H1 (cell line): ENCODE measurements around the gene NIPAL4. TPM values are rescaled to one million over a fixed set of nuclear protein-coding genes. Genes with fewer than 3 reads are reported as not detected.

Experiments
- CTCF ChIA-PET: fragments of 300-600 bp; sonication (Branson Sonifier 250); formaldehyde crosslinking; loops from one replicate; lab custom pipeline; 2021; ENCODE audit not compliant: partially characterized antibody; lab: Charles Lee
- POLR2A ChIA-PET: fragments of 300-600 bp; sonication (Branson Sonifier 250); formaldehyde crosslinking; loops from one replicate; lab custom pipeline; 2021; ENCODE audit warnings: inconsistent platforms; ENCODE audit not compliant: partially characterized antibody; lab: Charles Lee
- DNase-seq, 2 experiments: peaks; one replicate each; pipeline versions ENCODE4 v3.0.0 to v3.0.0-alpha.2; 2010 to 2022; ENCODE audit warnings: low spot score in 2 of 2, low read depth in 1 of 2, mixed read lengths in 1 of 2
- FAIRE-seq: peaks from 2 replicates; lab custom pipeline; 2011; peaks lifted over from hg19 to GRCh38; lab: Jason Lieb, UNC
- H2AFZ ChIP-seq: 2 replicates; pipeline ENCODE4 v1.8.1; 2012; ENCODE audit warnings: low read length, inconsistent platforms
- H2AK5ac ChIP-seq: 2 replicates; pipeline ENCODE4 v1.6.1; 2013; ENCODE audit warnings: low read depth, low read length
- H2BK120ac ChIP-seq: replicated peaks from 2 replicates; pipeline ENCODE3; 2013; ENCODE audit warnings: low read depth, low read length, inconsistent platforms
- H2BK12ac ChIP-seq: 2 replicates; pipeline ENCODE4 v1.6.1; 2013; ENCODE audit warnings: low read depth, low read length
- H2BK15ac ChIP-seq: 2 replicates; pipeline ENCODE4 v1.6.1; 2013; ENCODE audit warnings: low read length
- H2BK20ac ChIP-seq: 2 replicates; pipeline ENCODE4 v1.6.1; 2013; ENCODE audit warnings: low read length
- H2BK5ac ChIP-seq: 2 replicates; pipeline ENCODE4 v1.6.1; 2013; ENCODE audit warnings: low read depth, low read length
- H3K14ac ChIP-seq: 2 replicates; pipeline ENCODE4 v1.6.1; 2013; ENCODE audit warnings: inconsistent platforms; ENCODE audit not compliant: insufficient read length
- H3K18ac ChIP-seq: 2 replicates; pipeline ENCODE4 v1.6.1; 2013; ENCODE audit warnings: low read length; ENCODE audit errors: extremely low read depth
- H3K23ac ChIP-seq: 2 replicates; pipeline ENCODE4 v1.6.1; 2013; ENCODE audit warnings: inconsistent platforms; ENCODE audit not compliant: insufficient read length
- H3K23me2 ChIP-seq: 2 replicates; pipeline ENCODE4 v1.6.1; 2013; ENCODE audit warnings: low read depth, low read length
- H3K27ac ChIP-seq: 2 replicates; pipeline ENCODE4 v1.6.1; 2011; ENCODE audit warnings: low read depth, low read length, inconsistent platforms
- H3K27me3 ChIP-seq, 4 experiments: replicated peaks in 1 of 4; 1 replicate in 1 of 4; 2 replicates in 3 of 4; pipeline versions ENCODE4 v1.6.1 to v1.8.1; 2011 to 2013; ENCODE audit warnings: low read length in 3 of 4, mild to moderate bottlenecking in 3 of 4, inconsistent platforms in 2 of 4, mixed read lengths in 2 of 4, moderate library complexity in 1 of 4; ENCODE audit not compliant: control insufficient read depth in 3 of 4, insufficient read depth in 3 of 4; ENCODE audit errors: extremely low read depth in 1 of 4
- H3K36me3 ChIP-seq, 4 experiments: 2 replicates each; pipeline versions ENCODE4 v1.6.1 to v1.8.1; 2011 to 2013; ENCODE audit warnings: mild to moderate bottlenecking in 4 of 4, low read length in 3 of 4, moderate library complexity in 2 of 4, control low read depth in 1 of 4, inconsistent platforms in 1 of 4; ENCODE audit not compliant: insufficient read depth in 4 of 4, control insufficient read depth in 2 of 4
- H3K4ac ChIP-seq: replicated peaks from 2 replicates; pipeline ENCODE3; 2013; ENCODE audit warnings: low read length, low read depth, mixed read lengths, inconsistent platforms; ENCODE audit not compliant: insufficient read length
- H3K4me1 ChIP-seq, 4 experiments: replicated peaks in 1 of 4; 1 replicate in 1 of 4; 2 replicates in 3 of 4; pipeline versions ENCODE4 v1.6.1 to v1.8.1; 2011 to 2013; ENCODE audit warnings: low read length in 3 of 4, inconsistent platforms in 2 of 4, mixed read lengths in 1 of 4; ENCODE audit not compliant: insufficient read depth in 4 of 4, control insufficient read depth in 3 of 4
- H3K4me2 ChIP-seq, 2 experiments: 2 replicates each; pipeline versions ENCODE4 v1.6.1 to v1.8.1; 2011 to 2013; ENCODE audit warnings: low read depth in 2 of 2, low read length in 2 of 2, control low read depth in 1 of 2, inconsistent platforms in 1 of 2, mild to moderate bottlenecking in 1 of 2; ENCODE audit not compliant: insufficient read depth in 1 of 2
- H3K4me3 ChIP-seq, 4 experiments: fragments of 200-600, 300-600 bp in 1 of 4; sonication (generic), shearing (Covaris generic), sonication (Bioruptor Twin) in 1 of 4; 2 replicates each; pipeline versions ENCODE4 v1.5.1 to v1.8.1; 2011 to 2016; ENCODE audit warnings: low read length in 4 of 4, low read depth in 3 of 4, control low read depth in 2 of 4, inconsistent platforms in 2 of 4, mild to moderate bottlenecking in 2 of 4, mixed read lengths in 1 of 4, moderate library complexity in 1 of 4; ENCODE audit not compliant: insufficient read depth in 2 of 4; ENCODE audit errors: extremely low read depth in 1 of 4
- H3K56ac ChIP-seq: replicated peaks from 2 replicates; pipeline ENCODE3; 2013; ENCODE audit warnings: low read depth, mild to moderate bottlenecking, mixed read lengths, low read length, inconsistent platforms; ENCODE audit not compliant: insufficient read length
- H3K79me1 ChIP-seq: 2 replicates; pipeline ENCODE4 v1.6.1; 2013; ENCODE audit warnings: low read depth, low read length, control low read depth
- H3K79me2 ChIP-seq, 2 experiments: 2 replicates each; pipeline versions ENCODE4 v1.6.1 to v1.8.1; 2012 to 2013; ENCODE audit warnings: low read length in 2 of 2, mild to moderate bottlenecking in 2 of 2, inconsistent platforms in 1 of 2; ENCODE audit not compliant: insufficient read depth in 2 of 2, control insufficient read depth in 1 of 2
- H3K9ac ChIP-seq, 4 experiments: replicated peaks in 1 of 4; 1 replicate in 1 of 4; 2 replicates in 3 of 4; pipeline versions ENCODE4 v1.6.1 to v1.8.1; 2011 to 2013; ENCODE audit warnings: low read depth in 3 of 4, low read length in 3 of 4, control low read depth in 2 of 4, mild to moderate bottlenecking in 2 of 4, moderate library complexity in 2 of 4, inconsistent platforms in 1 of 4; ENCODE audit errors: extremely low read depth in 1 of 4
- H3K9me3 ChIP-seq, 2 experiments: 2 replicates each; pipeline versions ENCODE4 v1.6.1 to v1.8.1; 2012 to 2013; ENCODE audit warnings: mild to moderate bottlenecking in 2 of 2, moderate library complexity in 2 of 2, control low read depth in 1 of 2, inconsistent platforms in 1 of 2, low read depth in 1 of 2, low read length in 1 of 2, mixed read lengths in 1 of 2; ENCODE audit not compliant: insufficient read depth in 2 of 2
- H4K20me1 ChIP-seq, 2 experiments: replicated peaks in 1 of 2; 2 replicates each; pipeline versions ENCODE3 to v1.8.1; 2011 to 2013; ENCODE audit warnings: inconsistent platforms in 2 of 2, low read length in 2 of 2, mild to moderate bottlenecking in 1 of 2; ENCODE audit not compliant: insufficient read depth in 2 of 2, control insufficient read depth in 1 of 2
- H4K5ac ChIP-seq: 2 replicates; pipeline ENCODE4 v1.6.1; 2013; ENCODE audit warnings: low read length, low read depth, mixed read lengths, inconsistent platforms; ENCODE audit not compliant: insufficient read length
- H4K8ac ChIP-seq: 2 replicates; pipeline ENCODE4 v1.8.0; 2013; ENCODE audit warnings: mild to moderate bottlenecking, moderate library complexity, low read length, inconsistent platforms; ENCODE audit not compliant: insufficient read depth; ENCODE audit errors: extremely low read depth
- H4K91ac ChIP-seq: replicated peaks from 2 replicates; pipeline ENCODE3; 2013; ENCODE audit warnings: low read length, mixed read lengths, inconsistent platforms; ENCODE audit not compliant: insufficient read length
- POLR2AphosphoS5 ChIP-seq: IDR thresholded peaks from 2 replicates; pipeline ENCODE4 v1.6.1; 2011; ENCODE audit warnings: low read depth, low read length
- WGBS, 2 experiments: shearing (Covaris generic) in 1 of 2; methylation state at CpG; one replicate each; pipeline versions ENCODE4 v1.1.6 to v1.1.7; 2013 to 2015; ENCODE audit warnings: low lambda C conversion rate in 2 of 2, mixed read lengths in 2 of 2, inconsistent platforms in 1 of 2, low coverage in 1 of 2, missing lambda C conversion rate in 1 of 2; ENCODE audit not compliant: insufficient replicate concordance in 2 of 2, insufficient coverage in 1 of 2, insufficient read length in 1 of 2; ENCODE audit errors: extremely low coverage in 1 of 2, missing lambda C conversion rate in 1 of 2; 5-methylcytosine and 5-hydroxymethylcytosine counted together
- polyA plus RNA-seq, 7 experiments: library from polyadenylated mRNA; depleted of rRNA in 3 of 7; stranded (reverse) in 5 of 7; unstranded in 2 of 7; fragments of >200 nt in 5 of 7; fragments of 200-250 nt in 2 of 7; gene quantifications; 1 replicate in 5 of 7; 2 replicates in 1 of 7; 4 replicates in 1 of 7; pipeline versions ENCODE4 v1.2.1 to v1.2.3, GENCODE V29; 2011 to 2013; ENCODE audit warnings: missing spikeins in 2 of 7, mixed read lengths in 2 of 7
- total RNA-seq: library from RNA; stranded (reverse); fragmentation: NEBNext Ultra II Directional; extraction: Animal tissue kit (Norgen Biotek cat#: 25700); gene quantifications from 2 replicates; pipeline ENCODE4 v1.2.1, GENCODE V29; 2021

The NIPAL4 gene
- total and polyA plus RNA-seq, 2 of the 8 experiments (the other 6 are each of a cell fraction or from before 2014, with no cell fraction given) = 0.09 to 0.20 TPM

GRCh38 chr5:157477814-157478494 is 17.9 kb downstream of the NIPAL4 start:
- CTCF ChIA-PET = interaction anchor here (0.8 to 8.3 kb wide), 27 partner anchors 7 to 172 kb away, joined by 3 to 82 read pairs (median 6); a partner anchor contains a TSS
- WGBS, 2 experiments = 80% methylated on average over 5 of the region's 5 CpGs; no CpG with 5 or more reads in 1 of the 2 experiments
- Histone ChIP-seq H3K9me3 (no peaks in the 10 kb centered on the region), H3K79me1 (no peaks in the 10 kb centered on the region), H2BK20ac (no peak overlapping the region), H3K9ac (no peak overlapping the region), H4K8ac (no peak overlapping the region), H4K5ac (no peak overlapping the region), H3K56ac (no peak overlapping the region), H4K20me1 (peaks cover 0 to 2% of the 10 kb centered on the region in 2 experiments), H2BK15ac (no peak overlapping the region), H3K4me3 (no peak overlapping the region), H2AFZ (no peak overlapping the region), H2AK5ac (no peak overlapping the region), H3K27ac (no peak overlapping the region), H3K4me2 (no peak overlapping the region), H3K14ac (no peak overlapping the region), H3K4me1 (peaks cover 0 to 2% (median 0%) of the 10 kb centered on the region in 4 experiments; a peak in 3 of 7 replicates), H3K36me3 (no peaks in the 10 kb centered on the region), H2BK12ac (no peak overlapping the region), H3K18ac (no peak overlapping the region), H3K27me3 (no peaks in the 10 kb centered on the region), H3K23ac (no peak overlapping the region), H4K91ac (no peak overlapping the region), H2BK120ac (no peak overlapping the region), H3K23me2 (no peaks in the 10 kb centered on the region), H3K4ac (no peak overlapping the region), H3K79me2 (no peaks in the 10 kb centered on the region), H2BK5ac (no peak overlapping the region)
- DNase-seq (no peak), FAIRE-seq (no peak)
- POLR2A ChIA-PET = interaction anchor here (1.8 kb wide), 1 partner anchor 107 kb away, joined by 4 read pairs; no protein-coding TSS in a partner anchor
- TF ChIP-seq POLR2AphosphoS5 = no peak
